Right lung (tissue), 5 donors: ENCODE results near the gene AQP3. TPM values are rescaled to one million over a fixed set of nuclear protein-coding genes. Genes with fewer than 3 reads are reported as not detected.
"Not testable (repeated sequence)": the region's sequence is repeated elsewhere in the genome, so short reads cannot be mapped to it uniquely, and the experiment has no call there.

Experiments
- DNase-seq, 2 donors: peaks; one replicate each; pipeline ENCODE4 v3.0.0-alpha.2; 2013
- polyA plus RNA-seq, 5 donors: library from polyadenylated mRNA; unstranded; fragments of 120-200 nt; gene quantifications; one replicate each; pipeline versions ENCODE4 v1.2.1 to v1.2.3, GENCODE V29; 2013; ENCODE audit warnings: inconsistent platforms in 1 of 5, low replicate concordance in 1 of 5; ENCODE audit not compliant: insufficient read length in 5 of 5, insufficient read depth in 1 of 5

Gene AQP3
- polyA plus RNA-seq, 5 donors = 9.7 to 33.8 (median 23.8) TPM

DNA sequence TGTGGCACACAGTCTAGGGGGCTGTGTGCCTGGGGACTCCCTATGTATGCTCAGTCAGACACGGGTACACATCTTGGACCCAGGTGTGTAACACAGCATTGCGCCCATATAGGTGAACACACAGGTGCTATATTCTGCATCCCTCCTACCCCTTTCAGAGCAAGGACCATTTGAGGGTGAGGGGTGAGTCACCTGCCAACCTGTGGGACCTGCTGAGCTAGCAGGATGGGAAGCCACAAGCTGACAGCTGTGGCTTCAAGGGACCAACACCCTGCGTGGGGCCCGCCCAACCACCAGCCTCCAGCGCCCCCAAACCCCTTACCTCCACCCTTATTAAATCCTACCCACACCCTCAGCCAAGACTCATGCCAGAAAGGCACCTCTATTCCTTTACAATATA is 30.4 kb downstream of the AQP3 start:
- DNase-seq = no peak

DNA sequence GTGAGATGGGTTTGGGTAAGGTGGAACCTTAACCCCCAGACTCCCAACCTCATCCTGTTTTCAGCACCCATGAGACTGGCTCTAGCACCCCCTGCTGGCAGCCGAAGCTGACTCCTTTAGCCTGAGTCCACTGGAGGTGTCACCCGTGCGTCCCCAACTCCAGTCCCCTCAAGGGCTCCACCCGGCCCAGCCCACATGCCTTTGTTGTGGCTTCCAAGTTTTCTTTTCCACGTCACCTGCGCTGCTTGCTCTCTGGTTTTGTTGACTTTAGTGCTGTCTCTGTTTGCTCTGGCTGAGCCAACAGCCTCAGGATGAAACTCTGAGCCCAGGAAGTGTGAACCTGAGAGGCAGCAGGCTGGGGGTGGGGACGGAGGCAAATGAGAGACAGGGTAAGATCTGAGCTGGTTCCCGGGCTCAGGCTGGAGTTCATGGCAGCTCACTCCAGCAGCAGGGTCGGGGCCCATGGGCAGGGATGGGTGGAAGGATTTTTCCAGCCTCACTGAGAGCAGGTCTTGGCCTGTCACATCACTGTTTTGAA is 31.8 kb downstream of the AQP3 start:
- DNase-seq = peak; percentile 56 to 57

- DNase-seq = no peak
Measured at GRCh38 chr9:33414889-33415500, 32.4 kb downstream of the AQP3 start.

DNA sequence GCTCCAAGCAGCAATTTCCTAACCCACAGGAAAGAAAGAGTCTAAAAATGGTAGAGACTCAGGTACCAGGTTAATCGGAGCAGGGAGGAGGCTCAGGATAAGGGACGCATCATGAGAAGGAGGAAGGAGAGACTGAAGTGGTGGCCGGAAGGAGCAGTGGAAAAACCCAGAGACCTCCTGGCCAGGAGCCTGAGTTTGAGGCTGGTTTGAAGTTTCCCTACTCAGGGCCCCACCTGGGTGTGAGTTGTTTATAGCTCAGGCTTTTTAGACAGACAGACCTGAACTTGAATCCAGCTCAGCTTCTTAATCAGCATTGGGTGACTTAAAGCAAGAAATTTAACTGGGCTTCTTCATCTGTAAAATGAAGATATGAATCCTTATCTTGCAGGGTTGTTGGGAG is 33.1 kb downstream of the AQP3 start:
- DNase-seq = peak in 1 of 2 donors; percentile 9

- DNase-seq = no peak
Measured at GRCh38 chr9:33408087-33408486, 39.3 kb downstream of the AQP3 start.

DNA sequence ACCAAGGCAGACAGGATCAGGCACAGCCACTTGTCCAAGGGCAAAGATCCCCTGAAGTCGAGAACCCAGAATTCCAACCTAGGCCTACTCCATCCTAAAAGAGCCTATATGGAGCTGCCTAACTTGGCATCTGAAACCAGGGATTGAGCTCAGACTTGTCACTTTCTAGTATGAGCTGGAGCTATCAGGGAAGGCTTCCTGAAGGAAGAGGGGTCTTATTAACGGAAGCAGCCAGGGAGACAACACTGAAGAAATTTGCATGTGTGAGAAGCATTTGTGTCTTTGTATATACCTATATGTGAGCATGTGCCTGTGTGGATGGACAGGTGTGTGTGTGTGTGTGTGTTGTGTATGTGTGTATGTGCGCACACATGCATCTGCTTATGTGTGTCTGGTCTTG is 40.3 kb downstream of the AQP3 start:
- no peak for DNase-seq

DNA sequence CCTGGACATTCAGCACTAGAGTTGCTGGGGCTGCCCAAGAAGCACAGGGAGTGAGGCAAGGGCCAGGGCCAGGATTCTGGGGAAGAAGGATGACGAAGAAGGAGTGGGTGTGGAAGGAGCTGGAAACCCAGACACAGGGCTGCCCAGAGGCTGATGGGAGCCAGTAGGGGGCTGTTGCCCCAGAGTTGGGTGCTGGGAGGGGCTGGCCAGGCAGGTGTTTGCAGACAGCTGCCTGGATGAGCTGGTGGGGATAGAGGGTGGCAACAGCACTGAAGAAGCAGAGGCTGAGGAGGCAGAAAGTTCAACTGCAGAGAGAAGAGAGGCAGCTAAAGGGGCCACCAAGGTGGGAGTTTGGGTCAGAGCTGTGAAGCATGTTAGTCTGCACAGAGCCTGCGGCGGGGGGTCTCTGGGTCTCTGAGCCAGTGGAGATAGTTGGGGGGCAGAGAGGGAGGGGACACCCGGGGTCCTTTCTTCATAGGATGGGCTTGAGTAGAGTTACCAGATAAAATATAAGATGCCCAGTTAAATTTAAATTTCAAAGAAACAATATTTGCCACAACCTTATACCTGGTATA is 42.5 kb downstream of the AQP3 start:
- no peak for DNase-seq

- DNase-seq = no peak
Measured at GRCh38 chr9:33403941-33404787, 43.2 kb downstream of the AQP3 start.

- DNase-seq = not testable (repeated sequence)
Measured at GRCh38 chr9:33402371-33402770, 45.0 kb downstream of the AQP3 start, which contains the start of gene AQP7. TSS of gene AQP7 (minus strand) at chr9:33402568. CDS start at chr9:33401262, 1,306 bp downstream.

DNA sequence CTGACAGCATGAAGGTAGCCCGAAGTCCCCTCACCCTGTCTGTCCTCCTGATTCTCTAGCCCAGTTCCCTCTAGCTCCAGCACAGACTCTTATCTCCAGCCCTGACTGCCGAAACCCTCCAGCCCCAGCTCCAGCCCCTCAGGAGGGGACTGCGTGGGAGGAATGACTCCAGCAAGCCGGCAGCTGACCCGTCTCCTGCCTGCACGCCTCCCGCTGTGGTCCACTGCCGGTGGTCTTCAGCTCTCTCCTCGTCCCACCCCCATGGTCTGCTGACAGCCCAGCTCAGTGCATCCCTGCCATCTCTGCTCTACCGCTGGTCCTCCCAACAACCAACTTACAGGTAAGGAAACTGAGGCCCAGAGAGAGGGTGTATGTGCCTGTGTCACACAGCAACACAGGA is 45.6 kb downstream of the AQP3 start:
- not testable (repeated sequence) for DNase-seq

DNA sequence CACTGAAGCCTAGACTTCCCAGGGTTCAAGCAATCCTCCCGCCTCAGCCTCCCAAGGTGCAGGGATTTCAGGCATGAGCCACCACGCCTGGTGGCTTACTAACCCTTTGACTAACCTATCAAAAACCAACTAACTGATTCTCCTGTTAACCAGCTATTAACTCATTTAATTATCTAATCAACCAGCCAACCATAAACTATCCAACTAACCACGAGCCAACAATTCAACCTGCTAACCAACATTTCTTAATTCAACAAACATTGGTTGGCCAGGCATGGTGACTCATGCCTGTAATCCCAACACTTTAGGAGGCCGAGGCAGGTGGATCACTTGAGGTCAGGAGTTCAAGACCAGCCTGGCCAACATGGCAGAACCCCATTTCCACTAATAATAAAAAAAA is 48.3 kb downstream of the AQP3 start:
- not testable (repeated sequence) for DNase-seq

GRCh38 chr9:33397801-33398200 is 49.6 kb downstream of the AQP3 start:
- DNase-seq = not testable (repeated sequence)

- not testable (repeated sequence) for DNase-seq
Measured at GRCh38 chr9:33395159-33395879, 52.1 kb downstream of the AQP3 start.

DNA sequence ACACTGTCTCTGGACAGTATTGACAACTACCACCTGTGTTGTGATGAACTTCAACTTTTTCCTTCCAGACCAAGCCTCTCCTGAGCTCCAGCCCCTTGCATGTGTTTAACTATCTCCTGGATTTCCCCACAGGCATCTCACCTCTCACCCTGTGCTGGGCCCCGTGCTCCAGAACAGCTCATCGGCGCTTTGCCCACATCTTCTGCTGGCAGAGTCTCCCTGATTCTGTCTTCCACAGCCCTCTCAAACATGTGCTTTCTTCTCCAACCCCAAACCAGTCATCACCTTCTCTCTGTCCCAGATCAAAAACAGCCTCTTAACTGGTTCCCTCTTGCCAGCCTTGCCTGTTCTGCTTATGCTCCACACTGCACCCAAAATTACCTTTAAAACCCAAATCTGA is 53.4 kb downstream of the AQP3 start:
- not testable (repeated sequence) for DNase-seq

- DNase-seq = no peak
Measured at GRCh38 chr9:33393581-33393980, 53.8 kb downstream of the AQP3 start.

DNA sequence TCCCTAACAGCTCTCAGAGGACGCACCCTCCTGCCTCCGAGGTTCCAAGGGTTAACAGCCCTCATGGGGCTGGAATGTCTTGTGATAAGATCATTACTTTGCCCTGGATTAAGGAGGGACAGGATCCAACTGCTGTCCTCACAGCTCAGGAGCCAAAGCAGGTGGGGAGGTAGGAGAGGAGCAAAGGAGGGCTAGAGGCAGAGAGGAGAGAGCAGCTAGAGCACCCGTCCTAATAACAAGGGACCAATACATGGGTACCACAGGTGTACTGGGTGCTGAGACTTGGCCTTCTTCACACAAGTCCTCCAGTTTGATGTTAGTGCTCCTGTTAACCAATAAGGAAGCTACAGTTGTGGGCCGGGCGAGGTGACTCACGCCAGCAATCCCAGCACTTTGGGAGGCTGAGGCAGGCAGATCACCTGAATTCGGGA is 54.8 kb downstream of the AQP3 start:
- not testable (repeated sequence) for DNase-seq

Other genes with a start within 250 kb of the AQP3 start
- gene SPINK4, start 207.4 kb downstream of the AQP3 start, polyA plus RNA-seq = not detected
- gene BAG1, start 182.9 kb downstream of the AQP3 start, polyA plus RNA-seq = 10 to 100 TPM; 50.6 to 72.9 (median 54.2) TPM
- gene CHMP5, start 182.5 kb downstream of the AQP3 start, polyA plus RNA-seq = 100 to 1,000 TPM in 3 of 5 donors, 10 to 100 TPM in 2; 91.8 to 123 (median 116) TPM
- 10 to 100 TPM; 29.9 to 40.3 (median 35.1) TPM for gene NFX1, start 157.1 kb downstream of the AQP3 start, polyA plus RNA-seq
- 1 to 10 TPM; 2.2 to 5.2 (median 2.8) TPM for gene AQP7, start 45.0 kb downstream of the AQP3 start, polyA plus RNA-seq
- gene NOL6, start 26.3 kb upstream of the AQP3 start, polyA plus RNA-seq = 10 to 100 TPM; 21.1 to 31.8 (median 23.8) TPM
- under 1 TPM; 0.17 to 0.58 (median 0.50) TPM for gene ANKRD18B, start 76.7 kb upstream of the AQP3 start, polyA plus RNA-seq